GM19035 (cell line): ENCODE results near the gene KIAA1328.

Source experiments
- ATAC-seq: cut with Tn5 transposase; IDR thresholded peaks from one replicate; pipeline ENCODE4 v1.9.1; 2021; ENCODE audit not compliant: unreplicated experiment

The KIAA1328 gene

DNA sequence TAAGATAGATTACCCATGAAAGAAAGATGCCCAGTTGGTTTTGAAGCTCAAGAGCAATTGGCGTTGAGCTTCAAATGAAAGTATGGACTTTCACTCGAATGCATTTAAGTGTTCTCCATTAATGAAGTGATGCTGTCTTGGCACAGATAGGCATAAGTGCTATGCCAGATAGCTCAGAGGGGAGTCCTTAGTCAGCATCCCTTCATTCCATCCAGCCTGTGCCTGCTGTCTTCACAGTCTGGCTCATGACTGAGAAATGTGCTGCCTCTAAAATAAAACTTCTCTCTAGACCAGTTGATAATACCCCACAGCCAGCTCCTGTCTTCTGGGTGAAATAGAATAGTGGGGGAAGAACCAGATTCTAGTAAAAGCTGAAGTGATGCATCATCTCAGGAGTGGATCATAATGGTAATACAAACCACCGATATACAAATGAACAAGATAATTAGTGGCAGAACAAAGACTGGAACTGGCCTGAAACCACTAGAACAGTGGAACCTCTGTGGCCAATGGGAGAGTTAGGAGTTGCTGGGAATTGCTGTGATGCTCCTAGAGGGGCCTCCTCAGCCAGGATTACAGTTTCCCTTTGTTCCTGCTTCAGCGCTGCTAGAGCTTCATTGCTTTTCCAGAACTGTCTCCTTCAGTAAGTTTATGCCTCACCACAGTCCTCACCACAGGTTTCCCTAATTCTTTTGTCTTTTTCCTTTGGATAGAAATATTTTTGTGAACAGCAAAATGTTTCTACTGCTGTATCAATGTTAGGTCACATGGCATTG, 359.3 kb downstream of the KIAA1328 start:
- no peak for ATAC-seq

DNA sequence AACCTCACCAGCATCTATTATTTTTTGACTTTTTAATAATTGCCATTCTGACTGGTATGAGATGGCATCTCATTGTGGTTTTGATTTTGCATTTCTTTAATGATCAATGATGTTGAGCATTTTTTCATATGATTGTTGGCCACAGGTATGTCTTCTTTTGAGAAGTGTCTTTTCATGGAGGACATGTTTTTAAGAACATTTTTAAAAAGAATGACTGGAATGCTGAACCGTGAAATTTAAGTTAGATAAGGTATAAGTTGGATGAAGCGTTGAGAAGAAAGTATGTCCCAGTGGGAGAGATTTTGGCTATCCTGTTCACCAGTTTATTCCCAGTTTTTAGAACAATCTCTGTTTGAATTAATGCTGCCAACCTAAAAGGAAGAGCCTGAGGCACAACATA, 370.8 kb downstream of the KIAA1328 start:
- no peak for ATAC-seq

DNA sequence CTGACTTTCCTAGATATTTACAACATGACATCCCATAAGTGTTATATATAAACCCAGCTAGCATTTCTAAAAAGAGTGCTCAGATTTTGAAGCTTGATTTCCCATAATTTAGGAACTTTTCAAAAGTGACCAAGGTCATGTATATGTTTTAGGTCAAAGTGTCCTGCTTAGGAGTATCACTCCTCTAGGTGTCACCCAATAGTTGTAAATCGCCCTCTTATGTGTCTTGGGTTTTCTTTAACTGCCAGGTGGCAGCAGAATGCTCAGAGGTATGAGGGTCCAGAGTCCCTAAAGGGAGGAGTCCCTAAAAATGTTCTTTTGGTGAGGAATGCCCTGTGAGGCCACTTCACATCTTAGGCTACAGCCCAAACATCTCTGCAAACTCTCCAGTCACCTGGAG, 378.4 kb downstream of the KIAA1328 start:
- no peak for ATAC-seq

DNA sequence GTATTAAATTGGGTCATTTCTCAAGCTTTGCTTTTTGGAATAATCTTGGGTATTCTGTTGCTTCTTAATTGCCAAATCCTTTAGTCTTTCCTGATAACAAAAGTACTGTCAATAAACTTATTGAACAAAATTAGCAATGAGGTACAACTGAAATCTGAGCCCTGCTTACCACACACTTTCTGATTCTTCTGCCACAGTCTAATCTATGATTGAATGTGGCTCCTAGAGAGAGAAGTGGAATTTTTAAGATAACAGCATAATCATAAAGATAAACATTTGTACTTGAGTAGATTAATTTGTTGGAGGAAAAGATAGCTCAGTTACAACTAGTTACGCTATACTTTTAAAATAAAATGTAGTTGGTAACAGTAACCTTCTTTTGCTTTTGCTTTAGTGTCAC, 381.9 kb downstream of the KIAA1328 start:
- ATAC-seq = no peak

DNA sequence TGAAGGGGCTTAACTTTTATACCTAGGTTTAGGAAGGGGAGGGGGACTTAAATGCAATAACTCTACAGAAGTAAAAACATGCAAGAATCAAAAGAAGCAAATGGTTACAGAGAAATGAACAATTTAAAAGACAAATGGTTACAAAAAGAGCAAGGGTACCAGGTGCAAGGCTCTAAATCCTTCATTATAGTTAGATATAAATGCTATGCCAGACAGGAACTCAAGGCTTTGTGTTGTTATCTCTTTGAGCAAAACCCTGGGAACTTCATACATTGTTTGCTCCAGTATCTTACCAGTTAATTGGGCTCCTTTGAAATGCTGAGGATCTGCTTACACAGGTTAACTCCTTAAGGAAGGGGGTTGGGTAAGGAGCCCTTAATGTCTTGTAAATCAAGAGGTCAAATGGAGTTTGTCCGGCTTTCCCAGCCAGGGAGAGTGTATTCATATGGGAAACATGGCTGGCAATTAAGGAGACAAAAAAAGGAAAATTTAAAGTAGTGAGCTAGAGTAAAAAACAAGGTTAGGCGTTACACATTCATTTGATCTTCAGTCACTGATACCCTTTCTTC, 389.2 kb downstream of the KIAA1328 start:
- ATAC-seq = no peak

DNA sequence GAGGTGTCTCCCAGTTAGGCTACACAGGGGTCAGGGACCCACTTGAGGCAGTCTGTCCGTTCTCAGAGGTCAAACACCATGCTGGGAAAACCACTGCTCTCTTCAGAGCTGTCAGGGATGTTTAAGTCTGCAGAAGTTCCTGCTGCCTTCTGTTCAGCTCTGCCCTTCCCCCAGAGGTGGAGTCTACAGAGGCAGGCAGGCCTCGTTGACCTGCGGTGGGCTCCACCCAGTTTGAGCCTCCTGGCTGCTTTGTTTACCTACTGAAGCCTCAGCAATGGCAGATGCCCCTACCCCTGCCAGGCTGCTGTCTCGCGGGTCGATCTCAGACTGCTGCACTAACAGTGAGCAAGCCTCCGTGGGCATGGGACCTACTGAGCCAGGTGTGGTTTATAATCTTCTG, 390.3 kb downstream of the KIAA1328 start:
- no peak for ATAC-seq

DNA sequence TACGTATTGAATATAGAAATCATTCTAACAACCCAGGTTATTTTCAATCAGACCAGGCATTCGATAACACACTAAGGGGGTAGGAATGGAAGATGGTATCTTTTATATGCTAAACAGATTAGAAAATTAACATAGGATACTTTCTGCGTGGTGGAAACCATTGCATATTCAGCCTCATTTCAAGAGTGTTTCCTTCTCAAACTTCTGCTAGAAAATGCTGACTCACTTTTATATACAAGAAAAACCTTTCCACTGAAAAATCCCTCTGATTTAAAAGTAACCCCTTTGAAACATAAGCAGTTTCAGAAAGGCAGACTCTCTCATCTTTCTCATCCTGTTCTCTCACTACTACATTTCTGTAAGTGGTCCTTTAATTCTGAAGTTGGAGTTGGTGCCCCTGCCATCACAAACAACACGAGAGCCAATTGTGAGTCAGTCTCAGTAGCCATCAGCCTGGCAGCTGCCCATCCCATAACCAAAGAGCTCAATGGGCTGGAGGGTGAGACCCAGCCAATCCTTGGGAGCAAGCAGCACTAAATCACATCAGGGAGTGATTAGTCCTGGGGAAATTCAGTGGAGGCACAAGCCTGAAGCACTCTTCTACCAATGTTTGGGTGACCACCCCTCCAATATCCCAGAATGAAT, 393.5 kb downstream of the KIAA1328 start:
- no peak for ATAC-seq

DNA sequence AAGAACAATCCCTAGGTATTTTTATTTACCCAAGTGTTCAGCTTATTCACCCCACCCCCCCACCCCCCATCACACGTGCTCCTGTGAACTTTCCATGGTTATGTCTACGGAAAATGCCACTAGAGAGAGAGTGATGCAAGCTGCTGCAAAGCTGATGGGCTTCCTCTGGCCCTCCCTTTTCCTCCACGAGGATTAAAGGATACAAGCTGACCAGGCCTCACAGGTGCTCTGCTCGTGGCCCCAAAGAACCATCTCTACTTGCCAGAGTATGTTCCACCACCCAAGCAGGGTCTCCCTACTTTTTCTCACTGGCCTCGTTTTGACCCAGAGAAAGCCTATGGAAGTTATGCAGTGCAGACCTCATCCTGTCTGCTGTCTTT, 394.1 kb downstream of the KIAA1328 start:
- ATAC-seq = no peak

DNA sequence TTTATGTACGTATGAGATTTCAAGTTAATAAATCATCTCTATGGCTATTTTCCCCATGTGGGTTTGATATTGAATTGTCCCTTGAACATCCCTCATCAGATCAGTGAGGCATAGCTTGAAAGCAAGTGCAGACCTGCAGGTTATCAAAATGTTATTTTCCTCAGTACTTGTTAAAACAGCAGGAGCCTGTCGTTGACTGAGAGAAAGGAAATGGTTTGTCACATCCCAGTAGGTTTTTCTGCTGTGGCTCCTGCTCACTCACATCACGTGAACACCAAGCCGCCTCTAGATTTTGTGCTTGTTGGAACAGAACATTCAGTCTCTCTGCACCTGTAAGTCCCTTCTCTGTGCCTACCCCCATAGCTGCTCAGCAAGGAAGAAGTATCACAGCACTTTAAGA, 396.4 kb downstream of the KIAA1328 start:
- no peak for ATAC-seq

DNA sequence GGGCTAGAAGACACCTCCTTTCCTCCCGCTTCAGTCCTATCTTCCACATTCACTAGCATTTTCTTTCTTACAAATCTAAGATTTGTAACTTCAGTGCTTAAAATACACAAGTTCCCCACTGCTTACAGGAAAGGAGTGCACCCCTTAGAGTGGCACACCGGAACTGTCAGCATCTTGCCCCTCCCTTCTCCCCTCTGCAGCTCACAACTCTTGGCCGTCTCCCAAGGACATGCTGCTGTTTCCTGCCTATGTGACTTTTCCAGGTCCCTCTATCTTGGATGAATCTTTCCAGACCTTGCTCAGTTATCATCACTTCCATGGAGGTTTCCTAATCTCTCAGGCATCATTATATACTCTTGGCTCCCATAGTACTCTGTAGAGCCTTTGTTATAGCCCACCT, 401.8 kb downstream of the KIAA1328 start:
- ATAC-seq = no peak

DNA sequence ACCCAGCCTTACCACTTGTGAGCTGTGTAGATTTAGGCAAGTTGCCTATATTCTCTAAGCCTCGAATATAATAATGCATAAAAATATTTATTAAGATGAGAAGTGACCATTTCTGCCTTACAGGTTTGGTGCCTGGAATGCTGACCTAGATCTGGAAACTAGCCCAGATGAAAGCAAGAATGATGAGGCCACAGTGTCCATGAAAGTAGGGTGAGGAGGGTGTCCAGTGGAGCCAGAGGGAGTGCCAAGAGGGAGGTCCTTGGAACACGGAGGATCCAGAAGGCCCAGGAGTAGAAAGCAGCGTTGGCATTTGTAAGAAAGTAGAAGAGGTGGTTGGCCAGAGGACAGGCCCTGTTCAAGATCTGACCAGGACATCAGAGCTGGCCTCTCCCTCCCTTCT, 402.3 kb downstream of the KIAA1328 start:
- no peak for ATAC-seq

DNA sequence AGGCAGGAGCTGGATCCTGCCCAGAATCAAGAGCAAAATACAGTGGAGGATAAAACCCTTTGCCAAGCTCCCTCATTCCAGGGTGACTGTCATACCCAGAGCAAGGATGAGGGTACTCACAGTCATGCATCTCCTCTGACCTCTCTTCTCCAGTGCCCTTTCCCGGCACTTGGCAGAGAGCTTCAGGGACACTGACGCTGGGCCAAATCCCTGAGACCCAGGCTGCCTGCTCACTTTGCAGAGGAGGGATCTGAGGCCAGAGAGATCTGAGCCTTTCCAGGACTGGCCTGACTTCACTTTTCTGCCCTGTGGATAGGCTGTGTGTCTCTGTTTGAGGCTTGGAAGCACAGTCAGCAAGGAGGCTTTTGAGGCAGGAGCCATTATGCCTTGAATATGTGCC, 406.7 kb downstream of the KIAA1328 start:
- ATAC-seq = no peak

DNA sequence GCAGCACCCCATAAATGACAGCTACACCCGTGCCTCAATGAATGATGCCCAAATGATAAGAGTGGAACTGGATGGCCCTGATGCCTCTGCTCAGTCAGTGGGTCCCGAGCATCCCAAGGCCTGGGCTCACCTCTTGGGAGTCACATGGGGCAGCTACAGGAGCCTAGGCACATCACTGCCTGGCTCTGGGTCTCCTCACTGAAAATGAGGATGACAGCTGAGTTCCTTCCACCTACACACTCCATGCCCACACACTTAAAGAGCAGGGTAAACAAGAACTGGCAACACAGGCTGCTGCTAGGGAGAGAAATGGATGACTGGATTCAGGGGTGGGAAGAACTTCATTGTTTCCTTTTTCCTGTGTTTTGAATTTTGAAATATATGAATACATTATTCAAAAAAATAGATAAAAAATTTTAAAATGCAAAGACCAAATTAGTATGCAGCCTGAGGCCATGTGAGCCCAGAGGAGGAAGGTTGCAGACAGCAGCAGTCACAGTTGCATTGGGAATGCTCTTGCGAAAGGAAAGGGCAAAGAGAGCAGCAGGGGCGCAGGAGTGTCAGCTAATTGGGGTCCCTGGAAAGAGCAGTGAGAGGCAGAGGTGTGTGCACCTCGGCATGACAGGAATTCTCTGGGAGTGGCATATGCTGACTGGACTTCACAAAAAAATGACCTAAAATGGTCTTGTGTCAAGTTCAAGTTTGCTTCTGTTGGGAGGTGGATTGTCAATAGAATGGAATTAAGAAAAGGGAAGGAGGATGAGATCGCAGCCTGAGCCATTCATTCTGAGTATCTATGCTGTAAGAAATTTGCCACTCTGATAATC, 409.6 kb downstream of the KIAA1328 start:
- no peak for ATAC-seq

DNA sequence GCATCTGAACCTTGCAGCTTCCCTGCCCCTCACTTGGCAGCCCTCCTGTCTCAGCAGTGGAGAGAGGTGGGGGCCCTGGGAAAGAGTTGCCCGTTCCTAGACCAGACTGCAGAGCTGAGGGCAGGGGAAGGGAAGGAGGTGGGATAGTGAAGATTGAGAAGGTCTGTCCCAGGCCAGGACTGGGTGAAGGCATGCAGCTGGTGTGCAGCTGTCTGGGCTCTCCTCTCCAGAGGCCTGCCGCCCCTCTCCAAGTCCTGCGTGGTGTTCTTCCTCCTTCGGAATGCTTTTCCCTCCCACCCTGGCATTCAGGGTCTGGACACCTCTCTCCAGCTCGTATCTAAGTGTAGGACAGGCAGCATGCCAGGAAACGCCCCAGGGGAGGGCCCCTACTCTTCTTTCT, 413.2 kb downstream of the KIAA1328 start:
- no peak for ATAC-seq

DNA sequence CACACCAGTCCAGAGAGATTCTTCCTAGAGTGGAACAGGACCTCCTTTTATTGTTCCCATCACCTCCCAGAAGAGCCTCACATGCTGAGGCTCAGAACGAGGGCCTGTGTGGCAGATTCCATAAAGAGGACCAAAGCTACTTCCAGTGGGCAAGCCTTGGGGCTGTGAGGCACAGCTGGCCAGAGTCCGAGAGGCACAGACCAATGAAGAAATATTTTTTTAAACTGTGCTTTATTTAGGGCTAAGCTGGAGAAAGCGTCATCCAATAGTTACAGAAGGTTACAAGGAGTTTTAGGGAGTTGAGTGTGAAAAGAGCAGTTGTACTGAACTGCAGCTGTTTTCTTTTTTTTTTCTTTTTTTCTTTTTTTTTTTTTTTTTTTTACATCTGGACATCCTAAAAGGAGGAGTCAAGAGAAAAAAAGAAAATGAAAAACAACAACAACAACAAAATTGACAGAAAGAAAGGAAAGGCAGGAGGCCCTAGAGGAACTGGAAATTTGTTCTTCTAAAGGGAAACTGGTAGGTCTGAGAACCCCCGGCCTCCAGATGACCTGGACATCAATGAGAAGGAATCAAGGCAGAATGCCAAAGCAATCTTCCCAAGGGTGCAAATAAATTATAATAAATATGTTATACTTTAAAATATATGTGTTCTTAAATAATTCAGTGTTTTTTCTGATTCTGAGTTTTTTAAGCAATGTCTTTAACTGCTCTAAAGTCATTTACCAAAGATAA, 414.1 kb downstream of the KIAA1328 start:
- no peak for ATAC-seq

DNA sequence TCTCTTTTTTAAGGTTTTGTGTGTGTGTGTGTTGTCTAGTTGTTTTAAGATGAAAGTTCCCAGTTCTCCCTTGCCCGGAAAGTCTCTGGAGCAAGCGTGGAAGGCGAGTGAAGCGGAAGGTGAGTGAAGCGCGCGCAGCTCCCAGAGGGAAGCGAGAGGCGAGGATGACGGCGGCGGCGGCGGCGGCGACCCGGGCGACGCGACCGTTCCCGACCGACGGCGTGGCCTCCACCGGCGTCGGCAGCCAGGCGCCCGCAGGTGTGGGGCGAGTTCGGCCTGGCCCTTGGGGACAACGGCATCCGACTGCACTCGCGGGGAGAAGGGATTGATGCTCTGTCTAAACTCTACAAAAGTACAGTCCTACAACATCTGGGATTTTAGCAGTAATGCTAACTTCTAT, 414.8 kb downstream of the KIAA1328 start:
- no peak for ATAC-seq

DNA sequence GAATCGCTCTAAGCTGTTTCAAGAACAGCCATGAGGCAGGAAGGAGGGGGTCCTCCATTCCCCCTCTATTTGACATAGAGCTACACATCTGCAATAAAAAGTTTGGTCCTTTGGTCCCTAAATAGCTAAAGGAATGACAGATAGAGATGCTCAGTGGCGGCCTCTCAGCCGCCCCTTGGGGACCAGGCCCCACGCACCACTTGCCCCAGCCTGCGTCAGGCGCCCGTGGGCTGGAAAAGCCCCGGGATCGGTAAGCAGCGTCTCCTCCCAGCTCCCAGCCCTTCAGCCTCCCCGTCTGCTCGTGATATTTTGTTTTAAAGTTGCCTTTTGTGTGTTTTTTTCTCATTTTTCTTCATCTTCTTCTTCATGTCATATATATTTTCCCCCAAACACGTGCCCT, 415.7 kb downstream of the KIAA1328 start:
- no peak for ATAC-seq

DNA sequence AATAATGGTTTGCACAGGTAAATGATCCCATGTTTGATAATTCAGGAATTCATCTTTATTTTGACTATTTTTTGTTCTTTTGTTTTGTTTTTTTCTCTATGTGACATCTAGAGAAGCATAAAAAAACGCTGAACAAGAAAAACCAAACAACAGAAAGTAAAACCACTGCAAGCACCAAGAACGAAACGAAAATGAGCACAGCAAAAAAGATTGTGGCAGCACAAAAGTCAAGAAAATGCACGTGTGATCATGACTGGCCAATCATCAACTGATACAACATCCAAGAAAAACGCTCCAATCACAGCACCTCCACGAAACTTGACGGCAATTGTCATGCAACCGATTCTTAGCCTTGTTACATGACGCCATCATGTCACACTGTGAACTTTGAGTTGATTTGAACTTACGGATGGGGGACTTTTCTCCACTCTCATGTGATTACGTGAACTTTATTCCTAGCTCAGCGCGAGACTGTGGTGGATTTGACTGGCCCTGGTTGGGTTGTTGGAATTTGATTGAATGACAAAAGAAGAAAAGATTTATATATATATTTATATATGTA, 417.9 kb downstream of the KIAA1328 start:
- ATAC-seq = no peak

DNA sequence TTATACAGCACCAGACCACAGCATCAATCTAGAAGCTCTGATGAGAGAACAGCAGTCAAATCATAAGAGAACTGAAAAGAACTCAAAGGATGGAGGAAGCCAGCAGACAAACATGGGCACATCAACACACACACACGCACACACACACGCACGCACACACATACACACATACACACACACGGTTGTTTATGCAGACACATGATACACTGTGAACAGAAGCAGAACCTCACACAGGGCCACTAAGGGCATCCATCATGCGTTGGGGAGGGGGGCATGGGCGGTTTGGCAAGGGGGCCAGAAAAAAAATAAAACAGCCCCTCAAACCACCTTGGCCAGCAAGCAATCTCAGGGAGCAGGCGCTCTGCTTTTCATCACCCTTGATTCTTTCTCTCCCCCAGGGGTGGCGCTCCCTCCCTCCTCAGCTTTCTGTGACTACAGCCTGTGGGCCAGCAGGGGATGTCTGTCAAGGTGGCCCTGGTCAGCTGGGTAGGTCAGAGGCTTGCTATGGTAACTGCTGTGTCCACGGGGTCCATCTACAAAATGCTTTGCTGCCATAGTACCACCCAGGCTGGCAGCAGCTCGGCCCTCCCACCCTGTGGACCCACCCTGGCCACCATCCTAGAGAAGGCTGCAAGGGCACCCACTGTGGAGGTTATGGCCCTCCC, 418.7 kb downstream of the KIAA1328 start:
- no peak for ATAC-seq

DNA sequence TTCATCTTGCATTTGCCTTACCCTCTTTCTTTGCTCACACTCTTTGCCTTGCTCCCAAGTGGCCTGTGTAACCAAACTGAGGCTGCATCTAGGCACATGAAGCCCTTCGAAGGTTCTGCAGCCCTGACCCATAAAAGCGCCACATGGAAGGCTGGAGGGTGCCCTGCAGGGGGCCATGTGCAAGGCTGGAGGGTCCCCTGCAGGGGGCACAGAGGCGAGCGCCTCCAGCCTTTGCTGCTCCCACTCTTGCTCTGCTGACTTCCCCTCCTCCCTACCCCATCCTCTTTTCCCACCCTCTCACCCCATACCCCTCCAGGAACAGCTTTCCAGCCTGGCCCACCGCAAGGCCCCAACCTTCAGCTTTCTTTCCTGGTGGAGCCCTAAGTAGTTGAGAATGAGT, 419.4 kb downstream of the KIAA1328 start:
- ATAC-seq = no peak
